ENCODE data around the gene PITPNM1. TPM values are rescaled to one million over a fixed set of nuclear protein-coding genes. Genes with fewer than 3 reads are reported as not detected.

The PITPNM1 gene
- total and polyA plus RNA-seq, 9 donors = 3.1 to 77.2 (median 6.1) TPM

DNA sequence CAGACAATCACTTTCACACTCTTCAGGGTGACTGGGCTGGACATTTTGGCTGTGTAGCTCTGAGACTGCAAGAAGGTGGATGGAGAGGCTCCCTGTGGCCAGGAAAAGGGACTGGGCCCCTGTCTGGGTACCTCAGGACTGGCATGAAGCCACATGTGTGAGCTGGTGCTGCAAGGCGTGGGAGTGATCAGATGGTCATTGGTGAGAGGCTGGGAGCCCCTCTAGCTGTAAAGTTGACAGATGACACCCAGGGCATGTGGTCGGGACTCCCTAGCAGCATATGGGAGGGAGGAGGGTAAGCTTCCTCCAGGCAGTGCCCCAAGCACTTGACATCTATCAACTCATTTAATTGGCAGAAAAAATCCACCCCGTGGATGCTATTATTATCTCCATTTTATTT lies 37.0 kb upstream of the PITPNM1 start:
- H3K27ac ChIP-seq = no peak overlapping the region
- DNase-seq = no peak
- 64 to 79% (median 67%) methylated on average over 3 of the region's 3 CpGs for WGBS, 3 donors
- no peaks in the 10 kb centered on the region for H3K9me3 ChIP-seq
- H3K4me1 ChIP-seq (ENCODE audit: insufficient read depth) = no peaks in the 10 kb centered on the region
- TF ChIP-seq, protein P1, sequence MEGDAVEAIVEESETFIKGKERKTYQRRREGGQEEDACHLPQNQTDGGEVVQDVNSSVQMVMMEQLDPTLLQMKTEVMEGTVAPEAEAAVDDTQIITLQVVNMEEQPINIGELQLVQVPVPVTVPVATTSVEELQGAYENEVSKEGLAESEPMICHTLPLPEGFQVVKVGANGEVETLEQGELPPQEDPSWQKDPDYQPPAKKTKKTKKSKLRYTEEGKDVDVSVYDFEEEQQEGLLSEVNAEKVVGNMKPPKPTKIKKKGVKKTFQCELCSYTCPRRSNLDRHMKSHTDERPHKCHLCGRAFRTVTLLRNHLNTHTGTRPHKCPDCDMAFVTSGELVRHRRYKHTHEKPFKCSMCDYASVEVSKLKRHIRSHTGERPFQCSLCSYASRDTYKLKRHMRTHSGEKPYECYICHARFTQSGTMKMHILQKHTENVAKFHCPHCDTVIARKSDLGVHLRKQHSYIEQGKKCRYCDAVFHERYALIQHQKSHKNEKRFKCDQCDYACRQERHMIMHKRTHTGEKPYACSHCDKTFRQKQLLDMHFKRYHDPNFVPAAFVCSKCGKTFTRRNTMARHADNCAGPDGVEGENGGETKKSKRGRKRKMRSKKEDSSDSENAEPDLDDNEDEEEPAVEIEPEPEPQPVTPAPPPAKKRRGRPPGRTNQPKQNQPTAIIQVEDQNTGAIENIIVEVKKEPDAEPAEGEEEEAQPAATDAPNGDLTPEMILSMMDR (IDR thresholded peaks at IDR 0.05) = no peak
- TF ChIP-seq POLR2A (IDR thresholded peaks at IDR 0.05) (no peak), EP300 (IDR thresholded peaks at IDR 0.05) (no peak)
- H3K36me3 ChIP-seq = no peaks in the 10 kb centered on the region
- H3K27me3 ChIP-seq = no peaks in the 10 kb centered on the region
- H3K4me3 ChIP-seq = no peak overlapping the region
- intact Hi-C loops (cut with DNase I) = no loop called here

DNA sequence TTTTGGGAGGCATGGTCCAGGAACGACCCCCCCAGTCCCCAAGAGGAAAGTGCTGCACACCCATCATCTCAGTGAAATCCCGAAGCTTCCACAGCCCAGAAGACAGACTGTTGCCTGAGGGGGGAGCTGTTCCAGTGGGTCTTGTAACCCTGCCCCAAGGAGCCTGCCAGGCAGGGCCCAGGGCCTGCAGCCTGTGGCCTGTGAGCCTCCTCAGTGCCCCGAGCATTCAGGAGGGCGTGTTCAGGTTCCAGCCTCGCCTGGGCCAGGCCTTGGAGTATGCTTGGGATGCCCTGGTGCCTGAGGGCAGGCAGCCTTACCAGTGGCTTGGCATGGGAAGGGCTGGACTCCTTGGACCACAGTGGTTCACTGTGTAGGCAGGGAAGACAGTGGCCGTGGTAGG lies 36.0 kb upstream of the PITPNM1 start:
- no peak for TF ChIP-seq POLR2A (IDR thresholded peaks at IDR 0.05)
- TF ChIP-seq, protein P1 (IDR thresholded peaks at IDR 0.05) = no peak
- TF ChIP-seq EP300 (IDR thresholded peaks at IDR 0.05) = no peak
- H3K4me1 ChIP-seq (ENCODE audit: insufficient read depth) = no peaks in the 10 kb centered on the region
- 88 to 97% (median 89%) methylated on average over 4 to 6 of the region's 6 CpGs for WGBS, 3 donors

DNA sequence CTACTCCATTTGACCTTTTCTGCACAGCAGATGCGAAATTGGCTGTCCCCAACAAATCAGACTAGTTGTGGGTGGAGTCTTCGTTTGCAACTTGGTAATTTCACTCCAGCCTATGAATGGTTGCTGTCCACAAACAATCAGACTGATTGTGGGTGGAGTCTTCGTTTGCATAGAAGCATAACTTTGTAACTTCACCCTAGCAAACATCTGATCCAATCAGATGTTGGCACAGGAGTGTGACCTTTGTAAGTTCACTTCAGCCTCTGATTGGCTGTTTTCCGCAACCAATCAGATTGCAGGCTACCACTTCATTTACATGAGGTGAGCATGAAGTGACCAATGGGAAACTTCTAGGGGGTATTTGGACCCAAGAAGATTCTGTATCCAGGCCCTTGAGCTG lies 34.4 kb upstream of the PITPNM1 start:
- H3K27me3 ChIP-seq = no peaks in the 10 kb centered on the region
- no peaks in the 10 kb centered on the region for H3K9me3 ChIP-seq
- TF ChIP-seq POLR2A (IDR thresholded peaks at IDR 0.05) = no peak
- no peaks in the 10 kb centered on the region for H3K4me1 ChIP-seq (ENCODE audit: insufficient read depth)
- no peak overlapping the region for H3K4me3 ChIP-seq
- no peak overlapping the region for H3K27ac ChIP-seq
- intact Hi-C loops (cut with DNase I) = no loop called here
- 78 to 93% (median 84%) methylated on average over 4 of the region's 4 CpGs for WGBS, 3 donors
- no peaks in the 10 kb centered on the region for H3K36me3 ChIP-seq
- DNase-seq = no peak

More for the DNA sequence above, 36.0 kb upstream of the PITPNM1 start:
- Histone ChIP-seq H3K9me3 (no peaks in the 10 kb centered on the region), H3K27me3 (no peaks in the 10 kb centered on the region), H3K4me3 (no peak overlapping the region), H3K36me3 (no peaks in the 10 kb centered on the region), H3K27ac (no peak overlapping the region)
- intact Hi-C loops (cut with DNase I) = no loop called here
- DNase-seq = no peak

DNA sequence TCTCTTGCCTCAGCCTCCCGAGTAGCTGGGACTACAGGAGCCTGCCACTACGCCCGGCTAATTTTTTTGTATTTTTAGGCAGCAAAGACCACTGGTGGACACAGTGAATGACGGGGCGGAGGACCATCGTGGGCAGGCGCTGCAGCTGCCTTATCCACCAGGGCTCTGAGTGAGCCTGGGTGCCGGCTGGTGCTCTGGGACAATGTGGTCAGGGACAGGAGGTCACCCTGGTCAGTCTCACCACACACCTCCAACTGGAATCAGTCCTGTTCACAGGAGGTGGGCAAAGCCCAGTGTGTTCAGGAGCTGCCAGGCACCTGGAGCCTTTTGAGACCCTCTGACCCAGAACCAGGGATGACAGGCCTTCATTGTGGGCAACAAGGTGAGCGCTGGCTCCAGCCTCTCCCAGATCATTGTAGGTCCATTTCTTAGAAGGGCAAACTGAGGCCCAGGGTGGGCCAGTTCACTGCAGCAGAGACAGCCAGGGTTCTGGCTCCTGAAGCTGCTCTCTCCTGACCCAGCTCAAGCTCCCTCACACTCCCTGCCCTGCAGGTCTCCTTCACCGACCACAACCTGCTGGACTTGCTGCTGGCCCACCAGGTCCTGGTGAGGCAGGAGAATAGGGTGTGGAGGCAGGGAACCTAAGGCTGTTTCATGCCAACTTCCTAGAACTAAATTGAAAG lies 33.8 kb upstream of the PITPNM1 start:
- intact Hi-C loops (cut with DNase I) = no loop called here
- Histone ChIP-seq H3K27me3 (no peaks in the 10 kb centered on the region), H3K27ac (no peak overlapping the region), H3K9me3 (no peaks in the 10 kb centered on the region), H3K36me3 (no peaks in the 10 kb centered on the region), H3K4me1 (ENCODE audit: insufficient read depth) (no peaks in the 10 kb centered on the region), H3K4me3 (no peak overlapping the region)
- TF ChIP-seq POLR2A (IDR thresholded peaks at IDR 0.05) = no peak
- TF ChIP-seq EP300 (IDR thresholded peaks at IDR 0.05) = no peak
- TF ChIP-seq, protein P1 (IDR thresholded peaks at IDR 0.05) = no peak
- 78 to 84% (median 81%) methylated on average over 9 to 10 of the region's 10 CpGs for WGBS, 3 donors
- DNase-seq = no peak

DNA sequence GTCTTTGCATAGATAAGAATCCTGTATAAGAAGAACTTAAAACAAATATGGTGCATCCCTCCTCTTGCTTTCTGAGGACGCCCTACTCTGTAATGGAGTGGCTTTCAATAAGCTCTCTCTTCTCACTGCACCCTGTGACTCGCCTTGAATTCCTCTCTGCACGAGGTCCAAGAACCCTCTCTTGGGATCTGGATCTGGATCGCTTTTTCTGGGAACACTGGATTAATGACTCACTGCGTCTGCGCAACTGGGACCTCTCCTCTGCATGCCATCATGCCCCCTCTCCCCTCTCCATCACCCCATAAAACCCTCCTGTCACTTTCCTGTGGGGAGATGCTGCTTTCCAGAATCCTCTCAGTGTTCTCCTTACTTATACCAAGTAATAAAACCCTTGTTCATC lies 33.1 kb upstream of the PITPNM1 start:
- H3K27me3 ChIP-seq = no peaks in the 10 kb centered on the region
- DNase-seq = no peak
- H3K36me3 ChIP-seq = no peaks in the 10 kb centered on the region
- H3K4me3 ChIP-seq = no peak overlapping the region
- TF ChIP-seq EP300 (IDR thresholded peaks at IDR 0.05) (no peak), POLR2A (IDR thresholded peaks at IDR 0.05) (no peak)
- TF ChIP-seq, protein P1 (IDR thresholded peaks at IDR 0.05) = no peak
- H3K4me1 ChIP-seq (ENCODE audit: insufficient read depth) = peaks cover 2% of the 10 kb centered on the region
- no peaks in the 10 kb centered on the region for H3K9me3 ChIP-seq
- WGBS, 3 donors = 62 to 66% (median 63%) methylated on average over 6 of the region's 6 CpGs
- intact Hi-C loops (cut with DNase I) = no loop called here
- H3K27ac ChIP-seq = no peak overlapping the region
